ENCODE measurements around the gene FKBP11.
"Not testable (repeated sequence)": the region's sequence is repeated elsewhere in the genome, so short reads cannot be mapped to it uniquely, and the experiment has no call there.

Gene FKBP11

DNA sequence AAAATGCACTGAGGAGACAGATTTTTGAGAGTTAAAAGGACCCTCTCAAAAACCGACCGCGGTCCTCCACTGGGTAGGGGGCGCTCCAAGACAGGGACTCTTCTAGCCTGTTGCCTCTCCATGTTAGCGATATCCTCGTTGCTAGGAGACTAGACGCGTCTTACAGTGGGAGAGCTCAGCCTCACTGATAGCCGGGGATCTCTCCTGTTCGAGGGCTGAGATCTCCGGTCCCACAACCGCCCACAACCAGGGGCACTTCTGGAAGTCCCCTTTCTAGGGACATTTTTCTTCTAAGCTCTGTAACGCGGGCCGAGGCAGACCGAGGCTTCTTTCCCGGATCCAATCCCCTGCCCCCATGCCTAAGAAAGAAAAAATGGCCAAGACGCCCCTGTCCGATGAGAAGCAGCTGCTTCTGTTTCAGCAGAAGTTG lies 21.3 kb downstream of the FKBP11 start:
- peak; percentile 28 for DNase-seq

DNA sequence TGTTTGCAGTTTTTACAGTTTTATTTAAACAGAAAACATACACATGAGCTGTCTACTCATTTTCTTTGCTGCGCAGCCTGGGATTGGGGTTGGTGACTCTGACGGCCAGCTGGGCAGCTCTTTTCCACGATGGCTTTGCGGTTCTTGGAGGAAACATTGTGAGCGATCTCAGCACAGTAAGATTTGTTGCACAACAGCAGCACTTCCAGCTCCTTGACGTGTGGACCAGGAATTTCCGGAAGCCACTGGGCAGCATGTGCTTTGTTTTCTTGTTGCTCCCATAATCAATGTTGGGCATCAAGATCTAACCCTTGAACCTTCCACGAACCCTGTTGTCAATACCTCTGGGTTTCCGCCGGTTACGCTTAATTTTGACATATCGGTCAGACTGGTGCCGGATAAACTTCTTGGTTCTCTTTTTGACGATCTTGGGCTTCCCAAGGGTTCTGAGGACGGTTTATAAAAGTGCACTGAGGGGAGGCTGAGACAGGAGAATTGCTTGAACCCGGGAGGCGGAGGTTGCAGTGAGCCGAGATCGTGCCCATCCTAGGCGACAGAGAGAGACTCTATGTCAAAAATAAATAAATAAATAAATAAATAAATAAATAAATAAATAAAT lies 21.8 kb downstream of the FKBP11 start:
- DNase-seq = no peak

DNA sequence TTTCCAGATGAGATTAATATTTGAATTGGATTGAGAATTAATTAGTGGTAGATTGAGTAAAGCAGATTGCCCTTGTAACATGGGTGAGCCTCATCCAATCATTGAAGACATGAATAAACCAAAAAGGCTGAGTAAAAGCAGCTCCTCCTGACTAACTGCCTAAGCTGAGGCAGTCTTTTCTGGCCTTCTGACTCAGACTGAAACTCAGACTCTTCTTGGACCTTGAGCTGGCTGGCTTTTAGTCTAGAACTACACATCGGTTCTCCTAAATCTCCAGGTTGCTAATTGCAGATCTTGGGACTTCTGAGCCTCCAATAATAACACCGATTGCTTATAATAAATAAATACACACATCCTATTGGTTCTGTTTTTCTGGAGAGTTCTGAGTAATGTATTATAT lies 24.0 kb downstream of the FKBP11 start:
- DNase-seq = no peak

DNA sequence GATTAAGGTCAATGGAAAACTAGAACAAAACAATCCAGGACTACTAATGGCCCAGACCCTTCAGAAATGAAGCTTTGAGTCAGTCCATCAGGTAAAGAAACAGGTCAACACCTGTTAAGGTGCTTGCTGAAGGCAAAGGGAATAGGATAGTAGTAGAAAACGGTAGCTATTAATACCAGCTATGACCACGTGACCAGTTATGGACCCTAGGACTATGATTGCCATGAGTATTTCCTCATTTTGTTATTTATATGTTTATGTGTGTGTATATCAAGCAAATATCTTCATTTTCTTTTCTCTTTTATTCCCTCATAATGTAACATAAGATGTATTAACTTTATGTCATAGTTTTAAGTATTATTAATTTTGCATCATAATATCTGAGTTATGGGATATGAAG lies 25.6 kb downstream of the FKBP11 start:
- DNase-seq = no peak

DNA sequence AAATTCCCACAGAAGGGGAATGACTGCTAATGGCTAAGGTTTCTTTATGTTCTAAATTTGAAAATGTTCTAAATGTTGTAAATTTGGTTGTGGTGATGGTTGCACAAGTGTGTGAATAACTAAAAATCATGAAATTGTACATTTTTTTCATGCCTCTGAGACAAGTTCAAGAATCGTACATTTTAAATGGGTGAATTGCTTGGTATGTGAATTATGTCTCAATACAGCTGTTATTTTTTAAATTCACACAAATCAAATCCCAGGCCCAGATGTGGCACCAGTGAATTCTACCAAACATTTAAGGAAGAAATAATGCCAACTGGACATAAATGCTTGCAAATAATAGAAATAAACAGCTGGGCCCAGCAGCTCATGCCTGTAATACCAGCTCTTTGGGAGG lies 31.0 kb downstream of the FKBP11 start:
- no peak for DNase-seq

DNA sequence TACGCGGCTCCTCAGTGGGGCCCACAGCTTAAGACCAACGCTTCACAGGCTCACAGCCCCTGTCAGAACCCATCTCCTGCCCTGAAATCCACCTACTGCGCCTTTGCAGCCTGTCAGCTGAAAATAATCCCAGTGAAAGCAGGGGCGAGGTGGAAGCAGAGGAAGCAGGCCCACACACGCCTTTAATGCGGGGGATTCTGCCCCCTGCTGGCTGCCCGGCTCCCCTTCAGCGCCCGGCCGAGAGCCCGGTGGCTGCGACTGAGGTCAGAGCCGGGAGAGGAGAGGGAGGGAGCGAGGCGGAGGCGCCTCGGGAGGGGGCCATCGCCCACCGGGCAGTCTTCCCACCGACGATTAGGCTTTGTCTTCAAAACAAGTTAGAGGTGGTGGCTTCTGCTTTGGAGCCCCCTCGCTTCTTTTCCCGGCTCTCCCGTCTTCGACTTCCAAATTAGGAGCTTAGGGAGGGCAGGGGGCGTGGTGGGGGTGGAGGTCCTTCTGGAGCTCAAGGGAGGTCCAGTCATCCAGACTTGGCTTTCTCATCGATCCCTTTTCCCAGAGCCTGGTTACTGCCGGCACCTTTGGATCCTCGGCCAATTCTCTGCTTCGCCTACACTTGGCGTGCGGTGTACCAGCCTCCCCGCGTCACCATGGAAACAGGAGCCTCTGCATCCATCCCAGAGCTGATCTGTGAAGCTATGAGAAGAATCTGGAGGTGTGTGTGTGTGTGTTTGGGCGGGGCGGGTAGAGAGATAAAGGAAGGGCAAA lies 34.5 kb downstream of the FKBP11 start:
- DNase-seq = peak; percentile 7

DNA sequence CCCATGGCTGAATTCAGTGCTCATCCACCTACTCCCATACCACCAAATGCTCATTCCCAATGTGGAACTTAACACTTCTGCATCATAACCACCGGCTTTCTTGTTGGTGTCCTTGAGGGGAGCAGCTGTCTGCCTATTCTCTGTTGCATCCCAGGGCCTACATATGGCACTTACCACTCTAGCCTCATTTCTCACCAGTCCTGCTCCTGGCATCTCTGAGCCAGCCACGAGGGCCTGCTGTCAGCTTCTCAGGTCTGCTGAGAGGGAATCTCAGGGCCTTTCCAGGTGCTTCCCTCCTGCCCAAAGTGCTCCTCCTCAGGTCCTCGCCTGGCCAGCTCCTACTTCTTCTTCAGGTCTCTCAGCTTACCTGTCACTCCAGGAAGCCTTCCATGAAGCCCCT lies 35.6 kb downstream of the FKBP11 start:
- DNase-seq = no peak

DNA sequence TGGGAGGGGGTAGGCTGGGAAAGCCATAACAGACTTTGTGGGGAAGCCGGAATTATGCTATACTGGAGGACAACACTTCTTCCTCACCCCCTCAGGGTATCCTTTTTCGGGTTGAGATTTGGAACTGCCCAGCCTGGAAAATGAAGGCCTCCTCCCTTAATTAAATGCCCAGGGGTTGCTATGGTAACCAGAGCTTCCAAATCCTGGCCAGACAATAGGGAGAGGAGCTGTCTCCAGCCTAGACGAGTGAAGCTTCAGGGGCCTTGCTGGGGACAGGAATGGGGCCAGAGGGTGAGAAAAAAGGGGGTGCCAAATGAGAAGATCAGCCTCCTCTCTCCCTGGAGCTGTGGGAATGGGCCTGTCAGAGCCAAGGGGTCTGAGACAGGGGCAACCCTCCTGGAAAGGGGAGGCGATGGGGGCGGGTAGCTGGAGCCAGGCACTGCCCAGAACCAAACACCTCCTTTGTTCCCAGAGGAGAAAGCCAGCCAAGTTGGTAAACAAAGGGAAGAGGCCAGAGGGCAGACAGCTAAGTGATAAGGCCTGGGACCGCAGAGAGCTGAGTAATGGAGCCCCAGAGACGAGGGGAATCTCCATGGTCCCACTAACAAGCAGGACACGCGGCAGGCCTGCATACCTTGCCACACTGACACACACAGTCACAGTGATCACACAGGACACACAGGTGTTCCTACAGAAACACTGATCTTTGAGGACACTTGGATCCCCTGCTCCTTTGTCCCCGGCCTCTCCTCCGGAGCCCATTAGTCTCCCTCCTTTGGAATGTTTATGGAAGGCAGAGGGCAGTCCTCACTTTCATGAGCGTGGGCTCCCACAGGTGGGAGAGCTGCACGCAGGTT lies 41.8 kb downstream of the FKBP11 start:
- DNase-seq = no peak

DNA sequence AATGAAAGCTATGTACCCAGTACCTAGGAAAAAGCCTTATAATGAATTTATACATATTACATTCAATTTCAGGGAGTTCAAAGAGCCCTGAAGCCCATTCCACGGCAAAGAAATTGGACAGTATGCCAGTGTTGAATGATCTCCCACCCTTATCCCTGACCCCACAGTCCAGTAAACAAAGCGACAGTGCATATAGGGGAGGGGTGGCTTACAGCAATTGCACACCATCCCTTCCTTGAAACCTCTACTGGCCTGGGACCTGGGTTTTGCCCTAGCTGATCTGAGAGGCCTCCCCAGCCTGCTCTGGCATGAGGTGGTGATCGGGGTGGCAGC lies 42.4 kb downstream of the FKBP11 start:
- no peak for DNase-seq

DNA sequence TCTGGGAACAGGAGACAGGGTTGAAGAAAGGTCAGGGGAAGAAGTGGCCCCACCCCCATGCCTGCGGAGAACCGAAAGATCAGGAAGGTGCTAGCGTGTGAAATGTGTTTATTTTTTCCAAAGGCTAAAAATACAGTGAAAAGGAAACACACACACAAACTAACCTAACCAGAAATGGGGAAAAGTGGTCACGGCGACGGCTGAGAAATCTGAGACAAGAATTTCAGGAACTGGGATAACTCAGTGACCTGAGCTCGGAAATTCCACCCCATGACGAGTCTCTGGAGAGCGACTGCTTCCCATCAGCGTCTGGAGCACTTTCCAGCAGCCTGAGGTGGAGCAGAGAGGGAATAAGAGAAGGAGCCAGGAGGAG lies 43.0 kb downstream of the FKBP11 start:
- DNase-seq = no peak

DNA sequence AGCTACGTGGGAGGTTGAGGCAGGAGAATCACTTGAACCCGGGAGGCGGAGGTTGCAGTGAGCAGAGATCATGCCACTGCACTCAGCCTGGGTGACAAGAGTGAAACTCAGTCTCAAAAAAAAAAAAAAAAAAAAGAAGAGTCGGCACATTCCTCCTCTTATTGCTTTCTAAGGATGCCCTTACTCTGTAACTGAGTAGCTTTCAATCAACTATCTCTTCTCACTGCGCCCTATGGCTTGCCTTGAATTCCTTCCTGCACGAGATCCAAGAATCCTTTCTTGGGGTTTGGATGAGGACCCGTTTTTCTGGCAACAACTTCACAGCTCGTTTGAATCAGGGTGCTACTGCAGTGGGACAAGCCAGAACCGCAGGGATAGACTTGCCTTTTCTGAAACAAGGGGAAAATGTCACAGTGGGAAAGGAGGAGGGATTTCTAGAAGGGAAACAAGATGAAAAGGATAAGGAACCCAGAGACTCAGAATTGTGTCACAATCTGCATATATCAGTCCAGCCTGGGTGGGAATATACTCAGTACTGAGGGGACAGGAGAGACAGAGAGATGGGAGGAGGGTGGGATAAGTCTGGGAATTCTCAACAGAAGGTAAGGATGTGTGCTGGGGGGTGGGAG lies 43.5 kb downstream of the FKBP11 start:
- no peak for DNase-seq

DNA sequence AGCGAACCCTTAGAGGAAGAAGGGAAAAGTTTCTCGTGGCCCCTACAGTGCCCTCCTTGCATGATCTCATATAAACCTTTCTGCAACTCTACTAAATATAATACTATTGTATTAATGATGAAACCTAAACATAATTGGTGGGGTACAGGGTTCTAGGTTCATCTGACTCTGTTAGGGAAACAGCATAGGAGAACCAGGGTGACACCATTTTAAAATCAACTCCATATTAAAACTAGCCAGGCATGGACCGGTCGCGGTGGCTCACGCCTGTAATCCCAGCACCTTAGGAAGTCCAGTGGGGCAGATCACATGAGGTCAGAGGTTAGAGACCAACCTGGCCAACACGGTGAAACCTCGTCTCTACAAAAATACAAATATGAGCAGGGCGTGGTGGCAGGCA lies 44.6 kb downstream of the FKBP11 start:
- DNase-seq = no peak

DNA sequence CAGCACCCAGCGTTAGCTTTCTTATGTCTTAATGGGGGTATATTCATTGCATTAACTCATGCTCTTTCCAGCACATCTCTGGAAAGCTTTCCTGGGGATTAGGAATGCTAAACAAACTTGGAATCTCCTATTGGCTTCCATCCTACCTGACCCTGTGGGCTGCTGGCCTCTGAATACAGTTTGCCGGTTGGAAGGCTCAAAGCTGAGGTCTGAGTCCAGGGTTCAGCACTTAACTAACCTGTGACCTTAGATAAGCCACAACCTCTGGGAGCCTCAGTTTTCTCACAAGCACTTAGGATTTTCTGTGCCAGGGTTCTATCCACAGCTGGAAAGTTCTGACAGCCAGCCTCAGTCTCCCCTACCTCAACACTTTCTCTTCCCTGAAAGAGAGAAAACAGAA lies 46.7 kb downstream of the FKBP11 start:
- DNase-seq = no peak

DNA sequence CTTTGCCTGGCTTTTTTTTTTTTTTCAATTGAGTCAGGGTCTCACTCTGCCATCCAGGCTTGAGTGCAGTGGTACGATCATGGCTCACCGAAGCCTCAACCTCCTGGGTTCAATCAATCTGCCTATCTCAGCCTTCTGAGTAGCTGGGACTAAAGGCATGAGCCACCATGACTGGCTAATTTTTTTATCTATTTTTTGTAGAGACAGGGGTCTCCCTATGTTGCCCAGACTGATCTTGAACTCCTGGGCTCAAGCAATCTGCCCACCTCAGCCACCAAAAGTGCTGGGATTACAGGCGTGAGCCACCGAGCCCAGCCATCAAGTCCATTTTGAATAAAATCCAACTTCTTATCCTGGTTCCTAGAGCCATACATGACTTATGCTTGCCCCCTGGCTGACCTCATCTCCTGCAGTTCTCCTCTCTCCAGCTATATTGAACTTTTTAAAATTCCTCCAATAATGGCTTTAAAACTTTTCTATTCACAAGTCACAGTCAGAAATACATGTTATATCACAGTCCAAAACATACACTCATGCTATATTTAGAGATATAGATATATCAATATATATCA lies 49.3 kb downstream of the FKBP11 start:
- DNase-seq = no peak

DNA sequence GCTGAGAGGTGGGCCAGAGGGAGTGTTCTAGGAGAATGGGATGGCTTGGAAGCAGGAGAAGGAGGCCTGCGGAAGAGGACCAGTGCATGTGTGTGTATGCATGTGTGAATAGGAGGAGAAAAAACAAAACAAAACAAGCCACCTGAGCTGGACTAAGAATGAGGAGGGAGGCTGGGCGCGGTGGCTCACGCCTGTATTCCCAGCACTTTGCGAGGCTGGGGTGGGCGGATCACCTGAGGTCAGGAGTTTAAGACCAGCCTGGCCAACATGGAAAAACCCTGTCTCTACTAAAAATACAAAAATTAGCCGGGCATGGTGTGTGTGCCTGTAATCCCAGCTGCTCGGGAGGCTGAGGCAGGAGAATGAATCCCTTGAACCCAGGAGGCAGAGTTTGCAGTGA lies 51.8 kb downstream of the FKBP11 start:
- DNase-seq = not testable (repeated sequence)

DNA sequence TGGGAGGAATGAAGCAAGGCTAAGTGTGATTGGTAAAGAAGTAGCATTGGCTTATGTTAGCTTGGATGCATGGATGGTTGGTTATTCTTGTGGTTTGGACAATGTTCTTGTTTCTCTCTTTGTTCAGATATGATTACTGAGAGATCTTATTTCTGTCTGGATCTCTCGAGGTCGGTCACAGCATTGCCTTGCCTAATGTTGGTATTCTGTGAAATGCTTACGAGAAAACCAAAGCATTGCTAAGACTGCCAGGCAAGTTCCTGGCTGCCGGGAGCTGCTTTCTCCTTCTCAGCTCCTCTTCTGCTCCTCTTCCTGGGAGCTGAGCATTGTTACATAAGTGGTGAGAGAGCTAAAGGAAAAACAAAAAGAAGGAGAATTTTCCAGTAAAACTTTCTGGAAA lies 52.2 kb downstream of the FKBP11 start:
- no peak for DNase-seq

All from NK-92 treated with Interleukin-12 subunit alpha and Interleukin-12 subunit beta, amount 100 ng/mL, for 24 hours (cell line).